ENCODE measurements around the gene ZNF496.

The ZNF496 gene

GRCh38 chr1:247338723-247339275 is 7.1 kb upstream of the ZNF496 start:
- TF ChIP-seq CTCF (conservative IDR thresholded peaks at IDR 0.05; ENCODE audit: low read depth, low read length), result no peak
- H3K4me3 ChIP-seq (ENCODE audit: low read length), result no peak overlapping the region
- DNase-seq (ENCODE audit: low read depth), result no peak

GRCh38 chr1:247337961-247338360 is 6.3 kb upstream of the ZNF496 start:
- no peak for TF ChIP-seq CTCF (conservative IDR thresholded peaks at IDR 0.05; ENCODE audit: low read depth, low read length)
- no peak overlapping the region for H3K4me3 ChIP-seq (ENCODE audit: low read length)
- no peak for DNase-seq (ENCODE audit: low read depth)

- no peak for DNase-seq (ENCODE audit: low read depth)
- no peak for TF ChIP-seq CTCF (conservative IDR thresholded peaks at IDR 0.05; ENCODE audit: low read depth, low read length)
- no peak overlapping the region for H3K4me3 ChIP-seq (ENCODE audit: low read length)
Observed at GRCh38 chr1:247337250-247337746, 5.6 kb upstream of the ZNF496 start.

GRCh38 chr1:247336390-247336789 is 4.7 kb upstream of the ZNF496 start:
- no peak overlapping the region for H3K4me3 ChIP-seq (ENCODE audit: low read length)
- no peak for DNase-seq (ENCODE audit: low read depth)
- TF ChIP-seq CTCF (conservative IDR thresholded peaks at IDR 0.05; ENCODE audit: low read depth, low read length), result no peak

- DNase-seq (ENCODE audit: low read depth), result no peak
- no peak overlapping the region for H3K4me3 ChIP-seq (ENCODE audit: low read length)
- TF ChIP-seq CTCF (conservative IDR thresholded peaks at IDR 0.05; ENCODE audit: low read depth, low read length), result no peak
Observed at GRCh38 chr1:247335882-247336281, 4.2 kb upstream of the ZNF496 start.

GRCh38 chr1:247334378-247335133 is 2.9 kb upstream of the ZNF496 start:
- no peak for DNase-seq (ENCODE audit: low read depth)
- TF ChIP-seq CTCF (conservative IDR thresholded peaks at IDR 0.05; ENCODE audit: low read depth, low read length), result no peak

More at GRCh38 chr1:247334378-247335133, 2.9 kb upstream of the ZNF496 start:
- no peak overlapping the region for H3K4me3 ChIP-seq (ENCODE audit: low read length)

Data from retinal pigment epithelial cell (primary cell).